Pancreas (tissue), 10 donors: ENCODE results near the gene SP6. TPM values are rescaled to one million over a fixed set of nuclear protein-coding genes. Genes with fewer than 3 reads are reported as not detected.

Experiments used
- ATAC-seq, 4 donors: fragments of 200-7000 bp; cut with Tn5 transposase; one replicate each; pipeline versions ENCODE4 v1.8.0 to v1.9.1; 2020; ENCODE audit warnings: mild to moderate bottlenecking in 4 of 4, moderate library complexity in 4 of 4
- DNase-seq, 6 donors: peaks; one replicate each; pipeline ENCODE4 v3.0.0-alpha.2; 2020
- FAIRE-seq: peaks from 2 replicates; lab custom pipeline; 2012; peaks lifted over from hg19 to GRCh38; lab: Jason Lieb, UNC
- H3K27ac ChIP-seq, 4 donors: fragments of 200-600 bp; sonication (generic); 1 replicate in 3 of 4; 2 replicates in 1 of 4; pipeline versions ENCODE4 v1.5.0 to v1.8.0; 2020
- H3K27me3 ChIP-seq, 4 donors: fragments of 200-600 bp; one replicate each; pipeline ENCODE4 v1.8.0; 2021
- H3K36me3 ChIP-seq, 3 donors: fragments of 200-600 bp; sonication (generic) in 1 of 3; one replicate each; pipeline versions ENCODE4 v1.5.0 to v1.8.0; 2020 to 2021
- H3K4me1 ChIP-seq, 3 donors: fragments of 200-600 bp; one replicate each; pipeline ENCODE4 v1.8.0; 2021
- H3K4me3 ChIP-seq, 4 donors: fragments of 200-600 bp; sonication (generic) in 2 of 4; one replicate each; pipeline versions ENCODE4 v1.5.0 to v1.8.0; 2020 to 2021
- H3K9me3 ChIP-seq, 4 donors: fragments of 200-600 bp; one replicate each; pipeline ENCODE4 v1.8.0; 2021
- CTCF ChIP-seq, 4 donors: fragments of 200-600 bp; sonication (generic) in 3 of 4; IDR thresholded peaks; one replicate each; pipeline versions ENCODE4 v1.5.0 to v1.8.0; 2021; ENCODE audit warnings: antibody characterized with exemption in 4 of 4
- WGBS, 2 donors: extraction: QIAGEN DNeasy Blood & Tissue Kit; methylation state at CpG; one replicate each; pipeline ENCODE4 v1.1.7; 2013; 5-methylcytosine and 5-hydroxymethylcytosine counted together
- intact Hi-C, 3 donors: fragments of 100-400 bp; cut with DNase I; formaldehyde crosslinking; loops; one replicate each; pipeline versions ENCODE4 v1.11.1 to v1.14.2; 2022
- polyA plus RNA-seq, 2 donors: library from polyadenylated mRNA; stranded (reverse); fragments of 200-250 nt; gene quantifications; one replicate each; pipeline ENCODE4 v1.2.3, GENCODE V29; 2013
- total RNA-seq, 6 donors: library from RNA; stranded (reverse); fragmentation: NEBNext Ultra II Directional in 4 of 6; extraction: Animal tissue kit (Norgen Biotek cat#: 25700) in 4 of 6; gene quantifications; one replicate each; pipeline versions ENCODE4 v1.2.1 to v1.2.4, GENCODE V29; 2021 to 2023
- donor health status: healthy with polysubstance abuse.
- donor health status: DM: no; HTN: no; CAD: no; lungs with moderate emphysema.
- donor health status: DM: no; HTN: no; CAD: no.
- donor health status: control.
- donor health status: control.
- donor health status: Bipolar disorder and iron deficiency.
- donor health status: DM: yes; HTN: yes; CAD: no.
- donor health status: DM: no; HTN: no; CAD: no.
- donor health status: DM: no; HTN: no; CAD: no.
- donor health status: DM: yes; HTN: yes; CAD: no.

The SP6 gene
- total and polyA plus RNA-seq, 8 donors = 0.12 to 0.56 (median 0.22) TPM

DNA sequence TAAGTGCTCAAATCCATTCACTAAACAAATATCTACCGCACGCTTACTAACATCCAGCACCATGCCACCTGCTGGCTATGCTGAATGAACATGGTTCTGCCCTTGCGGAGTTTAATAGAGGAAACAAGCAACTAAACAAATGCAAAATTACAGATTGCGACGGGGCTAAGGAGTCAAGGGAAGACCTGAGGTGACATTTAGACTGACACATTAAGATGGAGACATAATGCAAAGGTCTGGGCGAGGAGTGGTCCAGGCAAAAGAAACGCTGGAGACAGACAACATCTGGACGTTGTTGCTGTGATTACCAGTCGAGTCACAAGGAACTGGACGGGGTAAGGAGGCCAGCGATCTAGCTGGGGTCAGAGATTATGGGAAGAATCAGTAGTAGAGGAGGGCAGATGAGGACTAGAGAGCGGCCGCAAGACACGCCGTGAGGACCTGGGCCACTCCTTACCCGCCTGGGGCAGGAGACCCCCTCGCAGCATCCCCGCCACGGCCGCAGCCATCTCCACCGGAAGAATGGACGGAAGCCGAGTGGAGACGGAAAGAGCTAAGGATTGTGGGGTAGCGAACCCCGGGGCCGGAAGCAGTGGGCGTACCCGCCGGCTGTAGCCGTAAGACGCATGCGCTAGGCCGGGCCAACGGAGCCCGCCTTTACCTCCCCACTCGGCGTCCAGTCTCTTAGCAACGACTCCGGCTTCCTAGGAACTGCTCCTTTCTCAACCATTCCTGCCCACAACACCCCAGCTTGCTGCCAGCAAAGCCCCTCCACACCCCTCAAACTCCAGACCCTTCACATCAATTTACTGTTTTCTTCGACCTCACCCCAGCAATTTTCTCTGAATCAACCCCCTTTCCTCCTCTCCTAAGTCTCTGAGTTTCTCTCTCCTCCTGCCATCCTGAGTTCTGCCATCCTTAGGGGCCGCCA lies 19.7 kb downstream of the SP6 start, which contains the start of the genes LRRC46 and MRPL10:
Gene LRRC46, plus strand, starts transcription at position 668 of the 931 bp plus-strand sequence. CDS start 320 bp downstream, outside the sequence.
Gene MRPL10, minus strand, starts transcription at position 539 of the 931 bp plus-strand sequence. Its CDS starts 30 bp downstream, at position 509.
- no peak for FAIRE-seq
- H3K36me3 ChIP-seq = peaks cover 0 to 14% (median 11%) of the 10 kb centered on the region in 3 donors
- H3K4me3 ChIP-seq = peak within 1 kb of the TSS; percentile 60 to 97 (median 76)
- peak; percentile 91 to 97 (median 94) for DNase-seq
- TF ChIP-seq CTCF (IDR thresholded peaks at IDR 0.05) = no peak
- WGBS, 2 donors = 0% methylated on average over 37 to 42 of the region's 42 CpGs
- intact Hi-C loops = no loop called here
- peaks cover 0 to 11% (median 10%) of the 10 kb centered on the region in 3 donors for H3K4me1 ChIP-seq
- no peaks in the 10 kb centered on the region for H3K27me3 ChIP-seq
- peak within 1 kb of the TSS; percentile 29 to 70 (median 53) for H3K27ac ChIP-seq
- peak; percentile 97 to 99 (median 98) for ATAC-seq
- H3K9me3 ChIP-seq = no peaks in the 10 kb centered on the region

DNA sequence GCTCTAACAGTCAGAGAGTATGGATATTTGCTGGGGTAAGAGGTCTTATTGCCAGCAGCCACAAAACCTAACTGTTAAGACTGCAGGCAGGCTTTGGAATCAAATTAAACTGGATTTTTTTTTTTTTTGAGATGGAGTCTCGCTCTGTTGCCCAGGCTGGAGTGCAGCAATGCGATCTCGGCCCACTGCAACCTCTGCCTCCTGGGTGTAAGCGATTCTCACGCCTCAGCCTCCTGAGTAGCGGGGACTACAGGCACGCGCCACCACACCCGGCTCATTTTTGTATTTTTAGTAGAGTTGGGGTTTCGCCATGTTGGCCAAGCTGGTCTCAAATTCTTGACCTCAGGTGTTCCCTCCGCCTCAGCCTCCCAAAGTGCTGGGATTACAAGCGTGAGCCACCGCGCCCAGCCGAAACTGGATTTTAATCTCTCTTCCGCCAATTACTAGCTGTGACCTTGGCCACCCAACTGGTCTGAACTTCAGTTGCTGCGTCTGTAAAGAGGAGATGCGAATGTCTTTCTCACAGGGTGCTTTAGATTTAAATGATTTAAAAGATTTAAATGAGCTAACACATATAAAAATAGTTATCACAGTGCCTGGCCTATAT lies 20.5 kb downstream of the SP6 start:
- no peak for FAIRE-seq
- 55 to 57% methylated on average over 18 of the region's 18 CpGs for WGBS, 2 donors
- DNase-seq = no peak

GRCh38 chr17:47829870-47830269 lies 21.1 kb downstream of the SP6 start:
- peaks cover 0 to 11% (median 10%) of the 10 kb centered on the region in 3 donors for H3K4me1 ChIP-seq
- DNase-seq = no peak
- no peak for TF ChIP-seq CTCF (IDR thresholded peaks at IDR 0.05)
- intact Hi-C loops = no loop called here
- H3K27ac ChIP-seq = no peak overlapping the region
- H3K27me3 ChIP-seq = no peaks in the 10 kb centered on the region
- H3K36me3 ChIP-seq = peaks cover 0 to 26% (median 11%) of the 10 kb centered on the region in 3 donors
- no peak for FAIRE-seq
- no peaks in the 10 kb centered on the region for H3K9me3 ChIP-seq
- no peak overlapping the region for H3K4me3 ChIP-seq
- WGBS, 2 donors = 76% methylated on average over 3 of the region's 3 CpGs
- ATAC-seq = no peak

More for the DNA sequence above, 20.5 kb downstream of the SP6 start:
- Histone ChIP-seq H3K36me3 (peaks cover 0 to 21% (median 11%) of the 10 kb centered on the region in 3 donors), H3K4me1 (peaks cover 0 to 11% (median 10%) of the 10 kb centered on the region in 3 donors), H3K27ac (peak overlapping the region in 2 of 4 donors; percentile 67 to 70), H3K9me3 (no peaks in the 10 kb centered on the region), H3K27me3 (no peaks in the 10 kb centered on the region), H3K4me3 (peak overlapping the region; percentile 60 to 97 (median 76))
- intact Hi-C loops = no loop called here
- TF ChIP-seq CTCF (IDR thresholded peaks at IDR 0.05) = no peak
- no peak for ATAC-seq

- Histone ChIP-seq H3K27ac (no peak overlapping the region), H3K4me3 (no peak overlapping the region), H3K9me3 (no peaks in the 10 kb centered on the region), H3K27me3 (no peaks in the 10 kb centered on the region), H3K36me3 (peaks cover 0 to 32% (median 21%) of the 10 kb centered on the region in 3 donors), H3K4me1 (peaks cover 0 to 14% (median 4%) of the 10 kb centered on the region in 3 donors)
- ATAC-seq (no peak), FAIRE-seq (no peak), DNase-seq (no peak)
- TF ChIP-seq CTCF (IDR thresholded peaks at IDR 0.05) = no peak
- 83 to 87% methylated on average over 4 of the region's 4 CpGs for WGBS, 2 donors
- intact Hi-C loops = no loop called here
Measured at GRCh38 chr17:47823519-47823918, 27.4 kb downstream of the SP6 start.
